HG03103 (cell line): Measurements from ENCODE around the gene OR1J1.

Source experiments
- ATAC-seq: cut with Tn5 transposase; IDR thresholded peaks from one replicate; pipeline ENCODE4 v1.9.1; 2021; ENCODE audit warnings: low read depth; ENCODE audit not compliant: unreplicated experiment

OR1J1 gene

DNA sequence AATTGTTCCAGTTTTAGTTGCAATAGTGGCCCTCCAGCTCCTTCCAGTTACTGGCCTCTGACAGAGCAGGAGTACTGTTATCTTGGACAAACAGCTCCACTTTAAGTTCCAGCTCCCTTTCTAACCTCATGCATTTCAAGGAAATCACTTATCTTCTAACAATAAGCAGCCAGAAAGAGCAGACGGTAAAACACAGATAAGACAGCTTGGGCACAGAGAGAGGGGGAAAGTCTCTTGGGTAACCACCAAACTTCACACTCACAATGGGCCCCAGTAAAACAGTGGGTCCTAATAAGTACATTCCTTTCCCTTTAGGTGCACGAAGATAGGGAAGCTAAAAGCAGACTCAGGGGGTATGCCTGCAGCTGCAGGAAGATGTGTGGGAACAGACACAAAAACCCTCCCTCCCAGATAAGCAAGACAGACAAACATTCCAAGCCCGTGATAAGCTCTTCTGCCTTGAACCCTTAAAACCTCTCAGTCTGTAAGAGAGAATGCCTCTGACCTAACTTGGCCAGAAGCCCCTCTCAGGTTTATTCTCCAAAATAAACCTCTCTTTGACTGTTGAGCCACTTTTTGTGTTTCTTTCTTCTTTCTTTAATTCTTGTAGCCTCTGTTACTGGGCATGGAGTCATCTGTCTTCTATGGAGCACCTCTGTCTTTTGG, 30.8 kb downstream of the OR1J1 start:
- no peak for ATAC-seq

DNA sequence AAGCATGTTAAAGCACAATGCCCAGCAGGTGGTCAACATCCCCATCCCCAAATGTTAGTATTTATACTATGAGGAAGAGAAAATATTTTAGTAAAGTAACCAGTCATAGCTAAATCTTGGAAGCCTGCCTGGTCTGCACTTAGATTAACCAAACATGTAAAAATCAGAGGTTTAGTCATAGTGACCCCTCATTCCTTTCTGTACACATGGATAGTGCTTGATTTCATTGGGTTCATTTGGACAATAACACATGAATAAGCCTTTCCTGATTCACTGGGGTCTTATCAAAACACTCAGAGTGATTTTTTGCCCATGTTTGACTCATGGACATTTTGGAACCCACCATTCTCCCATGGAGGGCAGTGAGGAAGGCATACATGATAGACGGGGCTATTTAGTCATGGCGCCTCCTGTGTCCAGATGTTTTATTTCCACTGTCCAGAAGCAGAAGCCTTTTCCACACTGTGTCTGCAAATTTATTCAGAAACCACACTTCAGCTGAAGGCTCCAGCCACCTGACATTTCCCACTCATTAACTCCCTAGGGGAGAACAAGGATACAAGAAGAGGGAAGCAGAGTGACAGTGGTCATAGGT, 32.5 kb downstream of the OR1J1 start:
- ATAC-seq, result no peak

DNA sequence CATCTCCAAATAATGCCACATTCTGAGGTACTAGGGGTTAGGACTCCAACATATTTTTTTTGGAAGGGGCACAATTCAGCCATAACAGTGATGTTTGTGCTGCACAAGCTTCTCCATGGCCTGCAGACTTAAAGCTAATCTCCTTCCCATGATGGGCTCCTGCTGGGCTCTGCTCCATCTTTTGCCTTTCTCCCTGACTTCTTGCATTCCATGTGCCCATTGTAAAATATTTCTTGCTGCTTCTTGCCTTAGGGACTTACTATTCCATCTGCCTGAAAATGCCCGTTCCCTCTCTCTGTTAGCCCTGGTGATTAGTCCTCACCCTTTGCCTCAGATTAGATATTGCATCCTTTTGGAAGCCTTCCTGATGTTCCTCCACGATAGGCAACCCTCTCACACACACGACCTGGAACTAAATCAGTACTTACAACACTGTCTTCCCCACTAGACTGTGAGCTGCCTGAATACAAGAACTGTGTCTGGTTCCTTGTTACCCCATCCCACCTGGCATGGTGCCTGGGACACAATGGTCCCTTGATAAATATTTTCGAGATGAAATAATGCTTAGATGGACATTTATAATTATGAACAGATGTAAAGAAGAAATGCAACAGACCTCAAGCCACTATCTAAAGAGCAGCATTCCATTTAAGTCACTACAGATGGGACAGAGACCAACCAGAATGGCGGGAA, 33.5 kb downstream of the OR1J1 start:
- ATAC-seq, result no peak

DNA sequence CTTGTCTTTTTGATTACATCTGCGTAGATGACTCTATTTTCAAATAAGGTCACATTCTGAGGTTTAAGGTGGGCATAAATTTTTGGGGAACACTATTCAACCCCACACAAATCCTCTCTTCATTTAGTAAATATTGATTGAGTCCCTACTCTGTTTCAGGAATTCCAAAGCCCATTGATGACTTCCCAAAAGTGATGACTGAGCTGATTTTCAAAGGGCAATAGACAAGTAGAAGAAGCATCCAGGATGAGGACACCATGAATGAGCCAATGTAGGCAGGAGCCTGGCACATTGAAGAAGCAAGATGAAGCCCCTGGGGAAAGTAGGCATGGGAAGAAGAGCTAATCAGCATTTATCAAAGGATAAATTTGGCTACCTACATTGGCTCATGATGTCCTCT, 35.2 kb downstream of the OR1J1 start:
- no peak for ATAC-seq
